Measurements from ENCODE around the gene L3MBTL4.

L3MBTL4 gene

DNA sequence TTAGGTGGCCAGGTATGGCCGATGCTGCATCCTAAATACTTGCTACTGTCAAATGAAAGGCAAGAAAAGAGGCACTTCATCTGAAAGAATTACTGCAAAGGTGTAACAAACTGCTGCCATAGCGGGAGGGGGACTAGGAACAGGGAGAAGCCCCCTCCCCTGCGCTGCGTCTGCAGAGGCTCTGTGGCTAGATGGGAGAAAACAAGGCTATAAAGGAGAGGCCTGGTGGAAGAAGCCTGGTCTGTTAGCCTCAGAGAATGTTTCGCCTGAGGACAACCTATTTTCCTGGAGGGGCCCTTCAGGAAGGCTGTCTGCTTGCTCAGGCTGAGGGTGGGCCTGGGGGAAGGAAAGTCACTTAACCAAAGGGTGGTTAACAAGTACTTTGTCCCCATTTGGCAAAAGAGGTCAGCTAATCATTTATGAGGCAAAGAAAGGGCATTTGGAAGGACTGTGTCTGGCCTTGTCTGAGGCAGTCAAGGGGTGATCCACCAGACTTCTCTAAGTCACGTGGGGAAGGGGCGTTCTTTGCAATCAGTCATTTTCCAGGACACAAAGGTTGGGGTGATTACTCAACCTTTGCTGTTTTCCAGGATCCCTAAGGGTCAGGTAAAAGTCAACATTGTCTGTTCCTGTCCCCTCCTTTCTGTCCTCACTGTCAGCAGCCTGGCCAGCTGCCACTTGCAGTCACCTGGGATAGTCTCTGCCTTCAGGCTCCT, 416.4 kb downstream of the L3MBTL4 start:
- DNase-seq (ENCODE audit: low read depth in 1 of 2, low spot score in 1 of 2): no peak

DNA sequence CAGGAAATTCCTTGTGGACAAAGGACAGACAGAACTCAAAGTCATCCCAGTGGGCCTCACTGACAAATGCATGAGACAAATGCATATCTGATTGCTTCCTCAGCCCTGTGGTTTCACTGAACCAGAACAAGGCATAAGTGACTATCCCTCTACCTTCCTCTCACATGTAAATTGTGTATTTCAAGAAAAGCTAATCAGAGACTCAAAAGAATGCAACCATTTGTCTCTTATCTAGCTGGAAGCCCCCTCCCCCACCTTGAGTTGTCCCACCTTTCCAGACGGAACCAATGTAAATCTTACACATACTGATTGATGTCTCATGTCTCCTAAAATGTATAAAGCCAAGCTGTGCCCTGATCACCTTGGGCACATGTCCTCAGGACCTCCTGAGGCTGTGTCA, 417.4 kb downstream of the L3MBTL4 start:
- no peak for DNase-seq (ENCODE audit: low read depth in 1 of 2, low spot score in 1 of 2)

DNA sequence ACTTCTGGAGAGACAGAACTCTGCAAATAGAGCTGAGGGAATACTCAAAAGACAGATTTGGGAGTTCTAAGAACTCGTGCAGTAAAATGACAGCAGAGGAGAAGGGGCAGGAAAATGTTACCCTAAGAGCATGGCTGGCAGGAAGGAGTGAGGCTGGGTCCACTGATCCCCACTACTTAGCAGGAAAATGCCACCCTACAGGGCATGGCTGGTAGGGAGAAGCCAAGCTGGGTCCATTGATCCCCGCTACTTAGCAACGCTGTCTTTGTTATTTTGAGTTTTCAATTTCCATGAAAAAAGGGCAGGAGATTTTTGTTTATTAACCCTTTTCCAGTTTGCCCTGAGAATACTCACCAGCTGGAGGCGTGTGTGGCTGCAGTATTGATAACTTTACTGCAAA, 419.1 kb downstream of the L3MBTL4 start:
- no peak for DNase-seq (ENCODE audit: low read depth in 1 of 2, low spot score in 1 of 2)

DNA sequence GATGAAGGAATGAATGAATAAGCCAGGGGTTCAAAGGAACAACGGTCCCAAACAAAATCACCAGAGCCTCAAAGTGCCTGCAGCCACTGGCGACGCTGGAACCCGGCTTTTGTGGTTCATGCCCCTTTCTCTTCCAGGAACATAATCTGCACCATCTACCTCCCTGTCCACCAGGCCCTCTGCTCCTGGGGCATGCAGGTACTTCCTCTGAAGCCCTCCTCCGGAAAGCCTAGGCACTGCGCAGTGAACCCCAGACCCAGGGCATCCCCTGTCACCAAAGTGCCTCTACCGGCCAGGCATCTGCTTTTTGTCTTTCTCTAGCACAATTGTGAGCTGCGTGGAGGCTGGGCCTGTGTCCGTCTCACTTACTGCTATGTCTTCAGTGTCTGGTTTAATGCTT, 420.8 kb downstream of the L3MBTL4 start:
- DNase-seq (ENCODE audit: low read depth in 1 of 2, low spot score in 1 of 2): no peak

DNA sequence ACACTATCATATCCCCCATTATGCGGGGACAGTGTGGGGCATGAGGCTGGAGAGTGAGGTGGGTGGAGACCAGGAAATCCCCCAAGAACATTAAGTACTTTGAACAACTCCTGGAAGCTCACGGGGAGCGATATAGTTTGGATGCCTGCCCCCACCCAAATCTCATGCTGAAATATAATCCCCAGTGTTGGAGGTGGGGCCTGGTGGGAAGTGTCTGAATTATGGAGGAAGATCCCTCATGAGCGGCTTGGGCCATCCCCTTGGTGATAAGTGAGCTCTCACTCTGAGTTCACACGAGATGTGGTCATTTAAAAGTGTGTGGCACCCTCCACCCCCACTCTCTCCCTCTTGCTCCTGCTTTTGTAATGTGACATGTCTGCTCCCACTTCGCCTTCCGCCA, 422.3 kb downstream of the L3MBTL4 start:
- no peak for DNase-seq (ENCODE audit: low read depth in 1 of 2, low spot score in 1 of 2)

DNA sequence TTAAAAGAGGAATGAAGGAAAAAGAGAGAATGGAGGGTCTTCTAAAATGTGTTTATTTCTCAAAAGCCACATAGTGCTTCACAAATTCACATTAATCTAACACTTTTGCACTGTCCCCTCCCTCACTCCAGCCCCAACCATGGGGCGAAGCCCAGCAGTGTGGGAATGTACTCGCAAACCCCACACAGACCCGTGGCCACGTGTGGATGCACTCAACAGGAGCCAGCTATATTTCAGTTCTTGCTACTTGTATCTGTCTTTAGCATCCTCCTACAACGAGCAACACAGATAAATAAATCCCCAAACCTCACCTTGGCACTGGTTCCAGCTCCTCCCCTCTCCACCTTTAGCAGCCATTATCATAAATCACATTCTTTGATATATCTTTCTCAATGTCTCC, 427.5 kb downstream of the L3MBTL4 start:
- no peak for DNase-seq (ENCODE audit: low read depth in 1 of 2, low spot score in 1 of 2)

DNA sequence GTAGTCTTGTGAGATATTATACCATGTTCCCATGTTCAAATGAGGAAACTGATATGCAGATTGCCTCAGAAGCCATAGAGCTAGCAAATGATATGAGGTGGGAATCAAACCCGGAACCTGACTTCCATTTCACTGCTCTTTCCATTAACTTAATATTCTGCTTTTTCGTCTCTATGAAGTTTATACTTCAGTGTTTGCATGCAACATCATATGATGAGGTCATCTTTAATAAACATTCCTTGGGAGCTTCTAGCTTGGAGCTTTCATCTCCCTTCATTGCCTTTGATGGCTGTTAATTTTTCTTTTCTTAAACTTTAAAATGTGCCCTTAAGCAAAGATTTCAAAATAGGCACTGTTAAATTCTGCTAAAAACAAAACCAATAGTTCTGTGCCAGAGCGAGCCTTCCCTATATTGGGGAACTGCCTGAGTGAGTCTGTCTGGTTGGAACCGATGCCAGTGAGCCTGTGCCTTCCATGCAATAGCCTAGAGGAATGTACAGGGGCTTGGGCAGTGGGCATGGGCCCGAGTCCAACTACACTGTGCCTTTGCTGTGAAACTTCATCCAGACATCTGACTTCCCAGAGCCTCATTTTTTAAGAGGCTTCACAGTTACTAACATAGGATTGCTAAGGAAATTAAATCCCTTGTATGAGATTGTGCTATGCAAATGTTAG, 428.3 kb downstream of the L3MBTL4 start:
- DNase-seq (ENCODE audit: low read depth in 1 of 2, low spot score in 1 of 2): no peak

DNA sequence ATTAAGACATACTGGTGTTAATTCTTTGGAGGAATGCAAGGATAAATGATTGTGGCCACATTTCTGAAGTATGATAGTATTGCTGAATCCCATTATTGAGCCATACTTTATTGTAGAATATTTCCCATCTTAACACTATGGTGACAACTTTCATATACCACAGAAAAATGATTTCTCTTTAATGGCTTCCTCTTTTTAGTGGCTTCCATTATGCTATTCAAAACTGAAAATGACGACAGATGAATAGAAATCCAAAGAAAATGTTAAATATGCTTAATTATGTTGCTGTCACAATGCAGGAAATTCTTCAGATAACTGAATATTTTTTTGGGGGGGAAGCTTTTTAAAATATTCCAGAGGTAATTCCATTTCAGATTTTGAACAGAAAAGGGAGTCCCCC, 430.5 kb downstream of the L3MBTL4 start:
- DNase-seq (ENCODE audit: low read depth in 1 of 2, low spot score in 1 of 2): no peak

DNA sequence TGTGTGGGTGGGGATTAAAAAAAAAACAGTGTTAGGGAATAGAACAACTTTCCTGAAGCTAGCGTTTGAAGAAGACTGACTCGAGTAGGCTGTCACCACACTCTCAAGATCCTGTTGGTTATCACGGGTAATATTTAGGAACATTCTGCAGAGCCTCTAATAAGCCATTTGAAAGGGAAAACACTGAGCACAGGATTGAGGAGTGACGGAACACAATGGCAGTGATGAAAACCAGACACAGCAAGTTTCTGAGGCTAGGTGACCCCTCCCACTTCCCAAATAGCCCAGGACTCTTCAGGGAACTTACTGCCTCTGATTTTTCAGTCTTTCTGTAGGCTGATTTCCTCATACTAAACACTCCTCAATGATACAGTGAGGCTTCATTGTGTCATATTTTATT, 431.2 kb downstream of the L3MBTL4 start:
- DNase-seq (ENCODE audit: low read depth in 1 of 2, low spot score in 1 of 2): no peak

DNA sequence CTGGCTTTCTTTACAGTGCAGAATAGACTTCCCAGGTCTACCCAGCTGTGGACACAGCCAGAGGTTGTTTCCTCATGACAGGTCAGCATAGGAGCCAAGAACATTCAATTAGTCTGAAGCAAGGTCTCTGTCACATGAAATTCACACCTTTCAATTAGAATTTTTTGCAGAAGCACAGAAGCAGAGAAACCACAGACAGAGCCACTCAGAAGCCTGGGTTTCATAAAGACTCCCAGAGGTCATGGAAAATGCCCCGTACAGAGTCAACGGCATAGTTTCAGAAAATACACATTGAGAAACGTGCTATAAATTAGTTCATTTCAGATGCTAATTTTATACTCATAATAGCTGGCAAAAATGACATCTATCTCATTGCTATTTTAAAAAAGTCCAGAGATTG, 432.4 kb downstream of the L3MBTL4 start:
- DNase-seq (ENCODE audit: low read depth in 1 of 2, low spot score in 1 of 2): no peak

DNA sequence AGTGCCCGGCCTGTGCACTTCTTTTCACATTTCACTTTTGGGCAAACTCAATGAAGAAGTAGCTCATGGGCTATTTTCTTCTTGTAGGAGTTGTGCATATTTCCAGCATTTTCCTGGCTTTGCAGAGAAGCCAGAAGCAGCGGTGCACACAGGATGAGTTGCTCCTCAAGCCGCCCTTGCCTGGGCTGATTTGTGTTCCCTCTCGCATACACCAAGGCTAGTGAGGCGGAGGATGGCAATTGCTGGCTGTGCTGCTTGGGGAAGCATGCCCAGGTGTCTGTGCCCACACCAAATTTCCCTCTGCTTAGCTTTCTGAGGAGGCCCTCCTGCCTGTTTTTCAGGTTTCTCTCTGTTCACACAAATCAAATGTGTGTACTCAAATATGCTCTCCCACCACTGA, 434.0 kb downstream of the L3MBTL4 start:
- no peak for DNase-seq (ENCODE audit: low read depth in 1 of 2, low spot score in 1 of 2)

DNA sequence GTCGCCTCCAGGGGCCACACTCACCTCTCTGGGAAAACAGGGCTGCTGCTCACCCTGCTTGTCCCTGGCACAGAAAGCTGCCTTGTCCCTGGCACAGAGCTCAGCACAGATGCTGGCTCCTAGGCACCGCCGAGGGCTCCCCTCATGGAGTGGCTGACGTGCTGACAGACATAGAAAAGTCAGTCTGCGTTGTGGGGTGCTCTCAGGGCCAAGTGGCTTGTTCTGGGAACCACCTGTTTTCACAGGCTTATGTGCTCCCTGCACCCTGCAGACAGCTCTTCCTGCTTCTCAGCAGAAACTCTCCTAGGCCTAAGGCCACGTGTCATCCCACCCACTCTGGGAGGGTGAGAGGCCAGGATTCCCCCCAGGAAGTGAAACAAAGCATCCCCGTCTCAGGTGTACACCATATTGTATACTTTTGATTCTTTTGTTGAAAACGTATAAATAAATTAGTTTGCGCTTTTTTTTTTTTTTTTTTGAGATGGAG, 434.7 kb downstream of the L3MBTL4 start:
- no peak for DNase-seq (ENCODE audit: low read depth in 1 of 2, low spot score in 1 of 2)

DNA sequence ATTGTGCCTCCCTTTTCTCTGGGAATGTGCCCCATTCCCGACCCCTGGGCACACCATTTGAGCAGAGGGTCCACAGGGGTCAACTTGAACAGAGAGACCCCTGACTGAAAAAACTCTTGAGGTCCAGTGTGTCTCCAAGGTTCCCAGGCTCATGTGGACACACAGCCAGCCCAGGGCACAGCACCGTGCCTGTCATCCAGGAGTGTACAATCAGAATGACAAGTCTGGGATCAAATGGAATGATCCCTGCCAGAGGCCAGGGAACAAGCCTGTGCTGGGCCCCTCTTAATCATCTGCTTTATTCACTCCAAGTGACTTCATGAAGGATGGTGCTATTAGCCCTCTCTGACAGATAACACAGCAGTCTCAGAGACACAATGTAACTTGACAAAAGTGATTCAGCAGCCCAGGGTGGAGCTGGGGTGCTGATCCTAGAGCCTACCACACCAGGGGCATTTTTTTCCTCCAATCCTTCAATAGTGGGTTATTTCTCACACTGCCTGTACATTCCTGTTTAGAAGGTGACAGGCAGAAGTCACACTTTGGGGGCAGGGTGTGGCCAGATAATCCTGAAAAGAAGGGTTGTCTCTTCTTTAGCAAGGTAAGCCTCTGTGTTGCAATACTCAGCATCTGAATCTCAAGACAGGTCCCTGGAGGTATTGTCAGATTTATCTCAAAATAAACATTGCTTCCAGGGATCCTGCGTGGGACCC, 435.4 kb downstream of the L3MBTL4 start:
- DNase-seq (ENCODE audit: low read depth in 1 of 2, low spot score in 1 of 2): no peak

DNA sequence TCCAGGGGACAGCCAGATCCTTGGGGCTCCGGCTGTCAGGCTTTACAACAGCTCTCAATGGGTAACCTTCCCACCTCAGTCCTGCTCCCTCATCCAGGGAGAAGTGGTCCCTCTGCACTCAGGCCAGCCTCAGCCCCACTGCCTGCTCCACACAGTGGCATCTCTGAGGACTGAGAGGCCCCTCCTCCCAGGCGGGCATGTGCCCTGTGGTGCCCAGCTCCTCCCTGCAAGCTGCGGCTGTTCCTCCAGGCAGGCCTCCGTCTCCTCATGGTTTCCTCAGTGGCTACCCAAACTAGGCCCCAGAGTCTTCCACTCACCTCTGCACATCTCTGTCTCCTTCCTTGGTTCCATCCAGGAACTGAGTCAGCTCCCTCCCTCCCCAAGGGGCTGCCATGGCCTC, 437.7 kb downstream of the L3MBTL4 start:
- DNase-seq (ENCODE audit: low read depth in 1 of 2, low spot score in 1 of 2): no peak

DNA sequence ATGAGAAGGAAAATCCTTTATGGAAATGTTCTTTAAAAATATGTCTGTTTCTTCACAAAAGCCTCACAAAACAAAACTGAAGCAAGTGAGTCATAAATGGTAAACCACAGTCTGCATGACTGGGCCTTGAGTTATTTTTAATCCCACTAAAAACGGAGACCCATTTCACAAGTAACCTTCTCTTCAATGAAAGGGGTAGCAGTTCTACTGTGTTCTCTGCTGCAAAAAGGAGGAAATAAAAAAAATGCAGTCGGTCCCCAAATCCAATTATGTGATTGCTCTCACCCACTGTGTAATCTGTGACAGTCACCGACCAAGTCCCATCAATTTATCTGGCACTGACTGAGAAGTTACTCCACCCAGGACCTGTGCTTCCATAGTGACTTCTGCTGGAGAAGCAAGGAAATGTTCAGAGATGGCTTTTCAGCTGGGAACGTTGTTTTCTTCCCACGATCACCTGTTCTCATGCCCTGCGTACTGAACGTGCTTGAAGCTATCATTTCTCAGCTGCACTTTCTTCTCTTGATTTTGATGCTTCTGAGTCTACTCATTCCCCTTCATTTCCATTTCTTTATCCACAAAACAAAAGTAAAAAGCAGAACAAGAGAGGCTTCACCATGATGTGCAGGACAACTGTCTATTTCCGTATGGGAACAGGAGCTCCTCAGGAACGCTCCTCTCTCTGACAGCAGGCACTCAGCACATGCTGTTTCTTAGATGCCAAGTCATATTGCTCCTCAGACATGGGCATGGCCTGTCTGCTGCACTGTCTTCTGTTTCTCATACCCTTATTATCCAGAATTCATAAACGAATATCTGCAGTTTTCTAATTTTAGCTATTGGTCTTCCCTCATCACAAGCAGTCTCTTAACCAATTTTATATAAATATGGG, 439.4 kb downstream of the L3MBTL4 start:
- DNase-seq (ENCODE audit: low read depth in 1 of 2, low spot score in 1 of 2): no peak

DNA sequence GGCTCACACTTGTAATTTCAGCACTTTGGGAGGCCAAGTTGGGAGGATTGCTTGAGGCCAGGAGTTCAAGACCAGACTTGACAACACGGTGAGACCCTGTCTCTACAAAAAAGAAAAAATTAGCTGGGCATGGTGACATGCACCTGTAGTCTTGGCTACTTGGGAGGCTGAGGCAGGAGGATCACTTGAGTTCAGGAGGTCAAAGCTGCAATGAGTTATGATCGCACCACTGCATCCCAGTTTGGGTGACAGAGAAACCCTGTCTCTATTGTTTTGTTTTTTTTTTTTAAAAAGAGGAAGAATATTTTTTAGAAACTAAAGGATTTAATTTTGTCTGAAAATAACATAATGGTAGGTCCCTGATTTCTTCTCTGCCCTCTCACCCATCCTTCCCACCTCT, 440.0 kb downstream of the L3MBTL4 start:
- no peak for DNase-seq (ENCODE audit: low read depth in 1 of 2, low spot score in 1 of 2)

DNA sequence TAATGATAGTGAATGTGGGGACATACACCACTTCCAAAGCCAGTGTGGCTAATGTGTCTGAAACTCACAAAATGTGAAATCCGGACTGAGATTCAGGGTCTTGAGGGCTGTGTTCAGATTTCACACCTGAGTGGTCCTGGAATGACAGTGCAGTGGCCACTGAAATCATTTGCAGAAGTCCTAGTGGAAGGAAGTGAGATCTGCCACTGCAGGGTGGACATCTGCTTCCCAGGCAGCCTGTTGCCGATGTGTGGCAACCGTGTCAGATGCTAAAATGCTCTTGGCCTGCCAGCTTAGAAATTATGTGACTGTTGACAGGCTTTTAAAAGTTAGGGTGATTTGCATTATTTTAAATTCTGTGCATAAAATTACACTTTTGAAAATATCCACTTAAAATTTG, 441.6 kb downstream of the L3MBTL4 start:
- no peak for DNase-seq (ENCODE audit: low read depth in 1 of 2, low spot score in 1 of 2)

DNA sequence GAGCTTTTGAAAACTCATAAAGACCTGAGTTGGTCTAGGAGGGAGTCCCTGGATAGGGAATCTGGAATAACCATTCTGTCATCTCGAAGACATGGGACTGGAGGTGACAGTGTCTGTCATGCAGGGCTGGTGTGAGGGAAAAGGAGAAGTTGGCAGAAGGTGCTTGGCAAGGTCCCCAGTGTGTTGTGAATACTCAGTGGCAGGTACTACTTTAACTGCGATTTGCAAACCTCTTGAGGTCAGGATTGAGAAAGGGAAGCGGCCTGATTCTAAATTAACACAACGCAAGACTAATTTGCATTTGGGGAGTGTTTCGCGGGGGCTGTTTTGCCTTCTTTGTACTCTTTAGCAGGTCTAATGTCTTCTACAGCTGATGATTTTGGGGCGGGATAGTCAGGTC, 442.4 kb downstream of the L3MBTL4 start:
- DNase-seq (ENCODE audit: low read depth in 1 of 2, low spot score in 1 of 2): no peak

DNA sequence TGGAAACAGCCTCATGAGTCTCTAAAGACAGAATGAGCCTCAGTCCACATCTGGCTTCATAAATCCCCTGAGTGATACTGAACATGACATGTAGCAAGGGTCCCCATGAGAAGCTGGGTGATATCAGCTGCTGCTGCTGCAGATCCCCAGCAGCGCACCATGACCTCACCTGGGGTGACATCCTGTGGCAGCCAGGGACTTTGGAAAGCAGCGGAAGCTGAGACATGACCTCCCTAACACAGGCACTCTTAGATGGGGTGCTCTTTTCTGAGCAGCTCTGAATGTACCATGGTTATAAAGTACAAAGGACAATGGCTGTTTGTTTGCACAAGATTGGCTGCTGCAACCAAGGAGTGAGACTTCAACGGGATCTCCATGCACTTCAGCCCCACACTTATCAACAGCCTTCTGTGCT, 444.7 kb downstream of the L3MBTL4 start:
- DNase-seq (ENCODE audit: low read depth in 1 of 2, low spot score in 1 of 2): no peak

DNA sequence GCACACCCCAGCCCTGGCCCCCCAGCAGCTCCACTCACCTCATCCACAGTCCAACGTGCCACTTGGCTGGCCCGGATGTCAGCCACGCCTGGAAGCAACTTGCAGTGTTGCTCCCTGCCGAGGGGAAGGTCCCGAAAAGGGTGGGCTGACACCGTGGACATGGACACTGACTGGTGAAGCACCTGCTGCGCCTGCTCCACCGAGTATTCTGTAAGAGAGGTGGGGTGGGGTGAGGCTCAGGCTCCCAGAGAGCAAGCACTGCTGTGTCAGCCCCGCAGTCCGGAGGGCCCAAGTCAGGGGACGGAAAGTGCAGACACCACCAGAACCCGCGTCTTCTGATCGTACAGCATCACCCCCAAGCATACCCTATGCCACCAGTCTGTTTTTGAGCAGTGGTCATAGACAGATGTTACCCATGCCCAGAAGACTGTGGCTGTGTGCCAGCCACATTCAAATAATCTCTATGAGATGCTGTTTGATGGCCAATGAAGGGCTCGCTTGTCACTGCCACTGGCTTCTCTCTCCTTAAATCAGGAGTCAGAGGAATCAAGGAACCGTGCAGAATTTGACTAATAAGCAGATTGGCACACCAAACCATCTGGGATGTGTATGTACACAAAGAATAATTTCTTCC, 445.2 kb downstream of the L3MBTL4 start:
- no peak for DNase-seq (ENCODE audit: low read depth in 1 of 2, low spot score in 1 of 2)

DNA sequence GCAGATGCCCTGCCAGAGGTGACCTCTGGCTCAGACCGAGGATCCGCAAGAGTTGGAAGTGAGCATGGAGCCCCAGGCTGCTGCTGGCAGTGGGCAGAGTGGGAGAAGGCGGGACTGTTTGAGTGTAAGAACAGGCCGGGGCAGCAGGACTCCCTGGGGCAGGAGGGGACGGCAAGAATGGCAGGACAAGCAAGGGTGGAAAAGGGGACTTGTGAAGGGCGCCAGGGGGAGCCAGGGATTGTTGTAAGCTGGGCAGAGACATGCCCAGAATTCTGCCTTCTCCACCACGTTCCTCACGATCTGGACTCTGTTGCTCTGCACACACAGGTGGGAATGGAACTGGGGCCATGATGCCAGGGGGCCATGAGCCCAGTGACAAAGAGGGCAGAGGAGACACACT, 447.0 kb downstream of the L3MBTL4 start:
- DNase-seq (ENCODE audit: low read depth in 1 of 2, low spot score in 1 of 2): no peak
